ENCODE results near the gene B4GALT1. TPM values are rescaled to one million over a fixed set of nuclear protein-coding genes. Genes with fewer than 3 reads are reported as not detected.

Gene B4GALT1
- total RNA-seq, 1 experiment from 2014 or later: 19.1 TPM

DNA sequence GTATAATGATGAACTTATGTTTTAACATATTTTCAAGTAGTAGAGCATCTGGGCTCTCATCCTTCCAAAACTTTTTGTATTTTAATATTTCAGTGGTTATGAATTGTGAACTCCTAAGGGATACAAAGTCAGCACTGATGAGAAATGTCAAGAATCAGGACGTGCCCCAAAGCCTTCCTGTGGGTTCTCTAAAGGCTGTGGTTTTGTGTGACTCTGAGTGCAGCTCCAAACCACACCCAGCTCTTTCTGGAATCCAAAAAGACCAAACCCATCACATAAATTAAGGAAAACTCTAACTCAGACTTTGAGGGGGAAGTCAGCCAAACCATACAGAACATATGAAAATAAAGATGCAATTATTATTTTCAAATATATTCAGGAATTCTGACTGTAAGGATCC, 49.8 kb downstream of the B4GALT1 start (continued):
- TF ChIP-seq, protein P1, sequence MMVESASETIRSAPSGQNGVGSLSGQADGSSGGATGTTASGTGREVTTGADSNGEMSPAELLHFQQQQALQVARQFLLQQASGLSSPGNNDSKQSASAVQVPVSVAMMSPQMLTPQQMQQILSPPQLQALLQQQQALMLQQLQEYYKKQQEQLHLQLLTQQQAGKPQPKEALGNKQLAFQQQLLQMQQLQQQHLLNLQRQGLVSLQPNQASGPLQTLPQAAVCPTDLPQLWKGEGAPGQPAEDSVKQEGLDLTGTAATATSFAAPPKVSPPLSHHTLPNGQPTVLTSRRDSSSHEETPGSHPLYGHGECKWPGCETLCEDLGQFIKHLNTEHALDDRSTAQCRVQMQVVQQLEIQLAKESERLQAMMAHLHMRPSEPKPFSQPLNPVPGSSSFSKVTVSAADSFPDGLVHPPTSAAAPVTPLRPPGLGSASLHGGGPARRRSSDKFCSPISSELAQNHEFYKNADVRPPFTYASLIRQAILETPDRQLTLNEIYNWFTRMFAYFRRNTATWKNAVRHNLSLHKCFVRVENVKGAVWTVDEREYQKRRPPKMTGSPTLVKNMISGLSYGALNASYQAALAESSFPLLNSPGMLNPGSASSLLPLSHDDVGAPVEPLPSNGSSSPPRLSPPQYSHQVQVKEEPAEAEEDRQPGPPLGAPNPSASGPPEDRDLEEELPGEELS (CRISPR knock-in tag; IDR thresholded peaks at IDR 0.05): no peak
- TF ChIP-seq ZNF219 (CRISPR knock-in tag; IDR thresholded peaks at IDR 0.05; ENCODE audit: borderline replicate concordance) (no peak), FOXJ3 (CRISPR knock-in tag; IDR thresholded peaks at IDR 0.05; ENCODE audit: borderline replicate concordance) (no peak), ZNF263 (CRISPR knock-in tag; IDR thresholded peaks at IDR 0.05; ENCODE audit: low read depth) (no peak)
- TF ChIP-seq, protein P2, sequence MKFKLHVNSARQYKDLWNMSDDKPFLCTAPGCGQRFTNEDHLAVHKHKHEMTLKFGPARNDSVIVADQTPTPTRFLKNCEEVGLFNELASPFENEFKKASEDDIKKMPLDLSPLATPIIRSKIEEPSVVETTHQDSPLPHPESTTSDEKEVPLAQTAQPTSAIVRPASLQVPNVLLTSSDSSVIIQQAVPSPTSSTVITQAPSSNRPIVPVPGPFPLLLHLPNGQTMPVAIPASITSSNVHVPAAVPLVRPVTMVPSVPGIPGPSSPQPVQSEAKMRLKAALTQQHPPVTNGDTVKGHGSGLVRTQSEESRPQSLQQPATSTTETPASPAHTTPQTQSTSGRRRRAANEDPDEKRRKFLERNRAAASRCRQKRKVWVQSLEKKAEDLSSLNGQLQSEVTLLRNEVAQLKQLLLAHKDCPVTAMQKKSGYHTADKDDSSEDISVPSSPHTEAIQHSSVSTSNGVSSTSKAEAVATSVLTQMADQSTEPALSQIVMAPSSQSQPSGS (CRISPR knock-in tag; IDR thresholded peaks at IDR 0.05; ENCODE audit: borderline replicate concordance, low read depth): no peak
- TF ChIP-seq, protein P3, sequence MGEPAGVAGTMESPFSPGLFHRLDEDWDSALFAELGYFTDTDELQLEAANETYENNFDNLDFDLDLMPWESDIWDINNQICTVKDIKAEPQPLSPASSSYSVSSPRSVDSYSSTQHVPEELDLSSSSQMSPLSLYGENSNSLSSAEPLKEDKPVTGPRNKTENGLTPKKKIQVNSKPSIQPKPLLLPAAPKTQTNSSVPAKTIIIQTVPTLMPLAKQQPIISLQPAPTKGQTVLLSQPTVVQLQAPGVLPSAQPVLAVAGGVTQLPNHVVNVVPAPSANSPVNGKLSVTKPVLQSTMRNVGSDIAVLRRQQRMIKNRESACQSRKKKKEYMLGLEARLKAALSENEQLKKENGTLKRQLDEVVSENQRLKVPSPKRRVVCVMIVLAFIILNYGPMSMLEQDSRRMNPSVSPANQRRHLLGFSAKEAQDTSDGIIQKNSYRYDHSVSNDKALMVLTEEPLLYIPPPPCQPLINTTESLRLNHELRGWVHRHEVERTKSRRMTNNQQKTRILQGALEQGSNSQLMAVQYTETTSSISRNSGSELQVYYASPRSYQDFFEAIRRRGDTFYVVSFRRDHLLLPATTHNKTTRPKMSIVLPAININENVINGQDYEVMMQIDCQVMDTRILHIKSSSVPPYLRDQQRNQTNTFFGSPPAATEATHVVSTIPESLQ (CRISPR knock-in tag; IDR thresholded peaks at IDR 0.05): no peak
- TF ChIP-seq, protein P4, sequence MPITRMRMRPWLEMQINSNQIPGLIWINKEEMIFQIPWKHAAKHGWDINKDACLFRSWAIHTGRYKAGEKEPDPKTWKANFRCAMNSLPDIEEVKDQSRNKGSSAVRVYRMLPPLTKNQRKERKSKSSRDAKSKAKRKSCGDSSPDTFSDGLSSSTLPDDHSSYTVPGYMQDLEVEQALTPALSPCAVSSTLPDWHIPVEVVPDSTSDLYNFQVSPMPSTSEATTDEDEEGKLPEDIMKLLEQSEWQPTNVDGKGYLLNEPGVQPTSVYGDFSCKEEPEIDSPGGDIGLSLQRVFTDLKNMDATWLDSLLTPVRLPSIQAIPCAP (CRISPR knock-in tag; IDR thresholded peaks at IDR 0.05): no peak
- TF ChIP-seq, protein P5, sequence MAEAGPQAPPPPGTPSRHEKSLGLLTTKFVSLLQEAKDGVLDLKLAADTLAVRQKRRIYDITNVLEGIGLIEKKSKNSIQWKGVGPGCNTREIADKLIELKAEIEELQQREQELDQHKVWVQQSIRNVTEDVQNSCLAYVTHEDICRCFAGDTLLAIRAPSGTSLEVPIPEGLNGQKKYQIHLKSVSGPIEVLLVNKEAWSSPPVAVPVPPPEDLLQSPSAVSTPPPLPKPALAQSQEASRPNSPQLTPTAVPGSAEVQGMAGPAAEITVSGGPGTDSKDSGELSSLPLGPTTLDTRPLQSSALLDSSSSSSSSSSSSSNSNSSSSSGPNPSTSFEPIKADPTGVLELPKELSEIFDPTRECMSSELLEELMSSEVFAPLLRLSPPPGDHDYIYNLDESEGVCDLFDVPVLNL (CRISPR knock-in tag; IDR thresholded peaks at IDR 0.05; ENCODE audit: borderline replicate concordance, low read depth): no peak

DNA sequence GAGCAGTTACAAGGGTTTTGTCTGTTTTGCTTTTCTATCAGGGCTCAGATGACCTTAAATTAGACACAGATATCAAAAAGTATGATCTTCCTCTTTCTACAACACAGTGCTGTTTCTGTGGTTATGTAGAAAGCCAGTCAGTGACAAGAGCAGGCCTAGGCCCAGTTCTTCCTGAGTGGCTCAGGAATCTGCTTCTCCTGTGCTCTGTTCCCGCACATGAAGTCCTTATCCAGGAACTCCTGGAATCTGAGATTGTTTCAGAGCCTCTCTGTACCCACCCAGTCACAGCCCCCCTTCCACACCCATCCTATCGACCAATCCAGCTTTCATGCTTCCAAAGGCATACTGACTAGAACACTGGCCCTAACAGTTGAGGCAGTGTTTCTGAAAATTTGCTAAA, 50.3 kb downstream of the B4GALT1 start:
- Mint-ChIP-seq H3K4me3 (no peak overlapping the region), H3K9me3 (no peaks in the 10 kb centered on the region), H3K36me3 (no peaks in the 10 kb centered on the region), H3K4me1 (peaks cover 12% of the 10 kb centered on the region), H3K27ac (no peak overlapping the region), H3K27me3 (ENCODE audit: low read depth) (no peaks in the 10 kb centered on the region)
- no peak for DNase-seq (ENCODE audit: low spot score)
- POLR2A ChIA-PET: no interaction called here
- CTCF ChIA-PET: interaction anchor here (0.6 to 0.7 kb wide), 2 partner anchors 46 to 109 kb away, joined by 3 read pairs; no protein-coding TSS in a partner anchor
- ATAC-seq: no peak
- no peak for TF ChIP-seq NFATC4 (CRISPR knock-in tag; IDR thresholded peaks at IDR 0.05)
- TF ChIP-seq GABPB1 (CRISPR knock-in tag; IDR thresholded peaks at IDR 0.05): no peak
- no peak for TF ChIP-seq TEAD1 (CRISPR knock-in tag; IDR thresholded peaks at IDR 0.05)

DNA sequence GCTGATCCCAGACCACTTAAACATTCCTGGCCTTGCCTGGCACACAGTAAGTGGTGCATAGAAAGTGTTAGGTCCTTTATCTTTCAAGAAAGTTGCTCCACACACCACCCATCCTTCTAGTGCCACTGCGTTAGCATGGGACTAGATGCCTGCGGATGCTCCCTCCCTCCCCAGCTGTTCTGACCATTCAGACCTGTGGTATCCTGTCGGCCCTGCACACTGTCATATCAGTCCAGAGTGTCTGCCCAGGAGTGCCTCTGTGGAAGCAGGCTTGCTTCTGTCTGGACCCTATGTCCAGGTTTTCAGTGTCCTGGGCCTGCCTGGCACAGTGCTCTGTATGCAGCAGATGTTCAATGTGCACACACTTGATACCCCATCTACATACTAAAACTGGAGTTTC, 52.4 kb downstream of the B4GALT1 start:
- TF ChIP-seq JAZF1 (CRISPR knock-in tag; IDR thresholded peaks at IDR 0.05): no peak
- TF ChIP-seq, protein P6, sequence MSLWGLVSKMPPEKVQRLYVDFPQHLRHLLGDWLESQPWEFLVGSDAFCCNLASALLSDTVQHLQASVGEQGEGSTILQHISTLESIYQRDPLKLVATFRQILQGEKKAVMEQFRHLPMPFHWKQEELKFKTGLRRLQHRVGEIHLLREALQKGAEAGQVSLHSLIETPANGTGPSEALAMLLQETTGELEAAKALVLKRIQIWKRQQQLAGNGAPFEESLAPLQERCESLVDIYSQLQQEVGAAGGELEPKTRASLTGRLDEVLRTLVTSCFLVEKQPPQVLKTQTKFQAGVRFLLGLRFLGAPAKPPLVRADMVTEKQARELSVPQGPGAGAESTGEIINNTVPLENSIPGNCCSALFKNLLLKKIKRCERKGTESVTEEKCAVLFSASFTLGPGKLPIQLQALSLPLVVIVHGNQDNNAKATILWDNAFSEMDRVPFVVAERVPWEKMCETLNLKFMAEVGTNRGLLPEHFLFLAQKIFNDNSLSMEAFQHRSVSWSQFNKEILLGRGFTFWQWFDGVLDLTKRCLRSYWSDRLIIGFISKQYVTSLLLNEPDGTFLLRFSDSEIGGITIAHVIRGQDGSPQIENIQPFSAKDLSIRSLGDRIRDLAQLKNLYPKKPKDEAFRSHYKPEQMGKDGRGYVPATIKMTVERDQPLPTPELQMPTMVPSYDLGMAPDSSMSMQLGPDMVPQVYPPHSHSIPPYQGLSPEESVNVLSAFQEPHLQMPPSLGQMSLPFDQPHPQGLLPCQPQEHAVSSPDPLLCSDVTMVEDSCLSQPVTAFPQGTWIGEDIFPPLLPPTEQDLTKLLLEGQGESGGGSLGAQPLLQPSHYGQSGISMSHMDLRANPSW (CRISPR knock-in tag; conservative IDR thresholded peaks at IDR 0.05; ENCODE audit: low read depth): no peak
- TF ChIP-seq SMAD3 (CRISPR knock-in tag; IDR thresholded peaks at IDR 0.05; ENCODE audit: borderline replicate concordance): no peak
- TF ChIP-seq NR2C2 (CRISPR knock-in tag; IDR thresholded peaks at IDR 0.05): no peak
- Mint-ChIP-seq H3K27me3 (ENCODE audit: low read depth) (no peaks in the 10 kb centered on the region), H3K27ac (no peak overlapping the region), H3K4me1 (peaks cover 28% of the 10 kb centered on the region), H3K36me3 (no peaks in the 10 kb centered on the region), H3K9me3 (no peaks in the 10 kb centered on the region), H3K4me3 (no peak overlapping the region)
- DNase-seq (ENCODE audit: low spot score): no peak
- ChIA-PET CTCF (no interaction called here), POLR2A (no interaction called here)
- no peak for ATAC-seq

Data from WTC11 (cell line).